Prostate gland (tissue), 2 donors: ENCODE results near the gene ANKRD12.

Source experiments
- CTCF ChIP-seq, 4 experiments: fragments of 200-600 bp in 2 of 4; fragments of 450-650 bp in 2 of 4; sonication (generic) in 2 of 4; IDR thresholded peaks; 1 replicate in 3 of 4; 2 replicates in 1 of 4; pipeline ENCODE4 v1.5.1; 2016 to 2019; ENCODE audit warnings: antibody characterized with exemption in 4 of 4, mild to moderate bottlenecking in 2 of 4, moderate library complexity in 2 of 4
- POLR2A ChIP-seq: fragments of 450-650 bp; IDR thresholded peaks from one replicate; pipeline ENCODE4 v1.6.1; 2016; ENCODE audit warnings: antibody characterized with exemption, mild to moderate bottlenecking

- no peak for TF ChIP-seq POLR2A
- no peak for TF ChIP-seq CTCF (IDR thresholded peaks at IDR 0.05)
These were observed 13.1 kb upstream of the ANKRD12 start for GRCh38 chr18:9123520-9123919.
